GM08714 (cell line): ENCODE measurements around the gene MYH9.

Experiments
- H3K4me3 ChIP-seq: fragments of 200-500 bp; sonication (Bioruptor generic); 2 replicates; pipeline ENCODE4 v1.5.1; 2014; ENCODE audit warnings: mild to moderate bottlenecking, low read length, inconsistent platforms
- ZNF274 ChIP-seq: IDR thresholded peaks from 2 replicates; pipeline ENCODE4 v1.6.1; 2012; ENCODE audit warnings: mild to moderate bottlenecking, low read depth, low read length

Gene MYH9

GRCh38 chr22:36305813-36306212 lies 82.0 kb downstream of the MYH9 start:
- no peak for TF ChIP-seq ZNF274
- H3K4me3 ChIP-seq, result no peak overlapping the region

DNA sequence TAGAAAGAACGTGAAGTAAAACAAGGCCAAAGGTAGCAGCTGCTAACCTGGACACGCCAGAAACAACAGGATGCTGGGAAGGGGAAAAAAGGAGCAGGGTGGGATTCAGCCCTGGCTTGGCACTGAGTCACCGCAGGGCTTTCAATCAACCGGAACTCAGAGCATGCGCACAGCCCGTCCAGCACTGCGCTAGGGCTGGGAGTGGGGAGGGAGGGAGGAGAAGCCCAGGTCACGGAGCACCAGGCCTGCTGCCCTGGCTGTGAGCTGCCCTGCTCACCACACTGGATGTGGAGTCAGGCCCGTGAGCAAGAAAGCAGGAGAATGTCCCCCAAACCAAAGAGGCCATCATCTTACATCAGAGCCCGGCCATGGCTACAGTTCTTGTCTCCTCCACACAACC lies 83.3 kb downstream of the MYH9 start:
- no peak overlapping the region for H3K4me3 ChIP-seq
- TF ChIP-seq ZNF274, result no peak

- no peak for TF ChIP-seq ZNF274
These were observed 83.9 kb downstream of the MYH9 start for GRCh38 chr22:36303874-36304273.

DNA sequence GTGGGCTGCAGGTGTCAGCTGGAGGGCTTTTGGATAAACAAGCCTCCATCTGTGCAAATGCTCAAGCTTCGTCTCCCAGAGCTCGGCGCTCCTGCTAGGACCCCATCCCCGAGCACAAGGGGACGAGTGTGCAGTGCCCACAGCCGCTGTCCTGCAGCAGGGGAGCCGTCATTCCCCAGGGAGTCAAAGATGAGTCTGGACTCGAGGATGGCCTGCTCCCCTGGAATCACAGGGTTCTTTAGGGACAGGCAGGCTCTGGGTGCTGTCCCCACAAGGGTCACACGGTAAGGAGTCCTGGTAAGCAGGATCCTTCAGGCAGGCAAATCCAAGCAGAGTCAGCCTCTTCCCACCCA lies 84.7 kb downstream of the MYH9 start:
- TF ChIP-seq ZNF274, result no peak
- no peak overlapping the region for H3K4me3 ChIP-seq

More at GRCh38 chr22:36303874-36304273, 83.9 kb downstream of the MYH9 start:
- H3K4me3 ChIP-seq, result no peak overlapping the region

- no peak overlapping the region for H3K4me3 ChIP-seq
- no peak for TF ChIP-seq ZNF274
These were observed 85.2 kb downstream of the MYH9 start for GRCh38 chr22:36302439-36303114.

DNA sequence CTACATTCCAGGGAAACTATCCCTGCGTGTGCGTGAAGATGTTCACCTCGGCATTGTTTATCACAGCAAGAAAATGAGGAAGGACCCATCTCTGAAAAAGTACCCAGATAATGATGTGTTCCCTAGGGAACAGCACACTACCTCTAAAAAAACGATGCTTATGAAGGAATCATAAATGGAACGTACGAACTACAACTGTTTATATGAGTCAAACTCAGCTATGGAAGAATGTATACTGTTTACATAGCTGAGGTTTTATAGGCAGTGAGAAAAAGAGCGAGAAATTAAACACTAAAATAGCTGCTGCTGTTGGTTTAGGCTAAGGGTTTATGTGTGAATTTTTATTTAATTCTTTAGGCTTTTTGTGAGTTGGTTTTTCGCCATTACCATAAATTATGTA lies 85.9 kb downstream of the MYH9 start:
- H3K4me3 ChIP-seq, result no peak overlapping the region
- TF ChIP-seq ZNF274, result no peak

GRCh38 chr22:36301384-36301828 lies 86.4 kb downstream of the MYH9 start:
- no peak for TF ChIP-seq ZNF274
- H3K4me3 ChIP-seq, result no peak overlapping the region

DNA sequence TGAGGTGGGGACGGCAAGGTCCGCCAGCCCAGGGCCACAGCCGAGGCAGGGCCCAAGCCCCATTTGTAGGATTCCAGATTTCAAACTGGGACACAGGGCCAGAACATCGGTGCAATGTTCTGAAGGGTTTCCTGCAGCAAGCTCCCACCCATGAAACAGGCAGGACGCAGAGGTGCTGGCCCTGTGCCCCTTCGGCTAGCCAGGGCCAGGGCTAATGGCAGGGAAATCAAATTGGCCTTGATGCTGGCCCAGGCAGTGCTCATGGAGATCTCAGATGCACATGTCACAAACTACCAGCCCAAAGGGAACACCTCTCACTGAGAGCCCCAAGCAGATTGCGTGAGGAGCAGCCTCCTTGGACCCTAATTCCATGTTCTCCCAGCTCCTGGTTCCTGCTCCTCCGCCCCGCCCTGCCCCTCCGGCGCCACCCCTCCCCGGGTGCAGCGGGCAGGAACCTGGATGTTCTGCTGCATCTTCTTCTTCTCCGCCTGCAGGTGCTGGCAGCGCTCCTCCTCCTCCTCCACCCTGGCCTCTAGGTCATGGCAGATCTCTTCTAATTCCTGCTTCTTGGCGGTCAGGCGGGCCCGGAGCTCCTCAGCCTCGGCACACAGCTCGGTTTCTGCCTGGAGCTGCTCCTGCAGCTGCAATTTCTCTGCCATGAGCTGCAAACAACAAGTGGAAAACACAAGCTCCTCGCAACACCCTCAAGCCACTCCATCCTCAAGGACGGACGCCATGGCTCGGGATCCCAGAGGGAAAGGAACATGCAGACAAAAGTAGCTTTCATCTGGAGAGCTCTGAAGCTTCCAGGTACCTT lies 87.2 kb downstream of the MYH9 start:
- TF ChIP-seq ZNF274, result no peak
- no peak overlapping the region for H3K4me3 ChIP-seq

- H3K4me3 ChIP-seq, result no peak overlapping the region
- TF ChIP-seq ZNF274, result no peak
These were observed 87.9 kb downstream of the MYH9 start for GRCh38 chr22:36299911-36300310.

- TF ChIP-seq ZNF274, result no peak
- no peak overlapping the region for H3K4me3 ChIP-seq
These were observed 88.5 kb downstream of the MYH9 start for GRCh38 chr22:36299295-36299694.

DNA sequence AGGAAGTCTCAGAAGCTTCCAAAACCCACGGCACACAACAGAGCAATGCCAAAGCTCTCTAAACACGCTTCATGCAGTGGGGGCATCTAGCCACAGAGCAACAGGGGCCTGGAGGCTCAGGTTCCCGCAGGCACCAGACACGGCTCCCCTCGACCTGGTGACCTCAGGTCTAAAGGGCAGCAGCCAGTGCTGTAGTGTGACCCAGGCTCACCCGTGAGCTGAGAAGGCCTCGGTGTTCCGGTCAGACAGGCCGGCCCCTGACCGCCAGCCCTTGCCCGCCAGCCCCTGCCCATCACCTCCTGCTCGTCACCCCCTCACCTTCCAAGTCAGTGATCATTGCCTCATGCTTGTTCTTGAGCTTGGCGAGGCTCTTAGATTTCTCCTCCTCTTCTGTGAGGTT lies 89.2 kb downstream of the MYH9 start:
- no peak overlapping the region for H3K4me3 ChIP-seq
- no peak for TF ChIP-seq ZNF274

DNA sequence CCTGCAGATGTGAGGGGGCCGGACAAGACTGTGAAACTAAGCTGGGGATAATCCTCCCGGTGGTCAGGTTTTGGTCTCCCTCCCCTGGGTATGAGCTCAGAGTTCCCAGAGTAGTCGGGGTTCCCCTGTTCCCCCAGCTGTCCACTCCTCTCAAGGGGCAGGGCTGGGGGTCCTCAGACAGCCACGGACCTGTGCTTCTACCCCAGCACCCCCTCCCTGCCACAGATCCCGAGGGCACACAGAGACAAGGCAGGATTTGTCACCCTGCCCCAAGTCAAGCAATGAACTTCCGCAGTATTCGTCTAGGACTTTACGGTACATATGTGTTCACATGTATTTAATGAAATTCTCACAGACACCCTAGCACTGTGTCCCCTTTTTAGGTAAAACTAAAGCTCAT lies 89.6 kb downstream of the MYH9 start:
- no peak for TF ChIP-seq ZNF274
- no peak overlapping the region for H3K4me3 ChIP-seq

- no peak for TF ChIP-seq ZNF274
These were observed 90.2 kb downstream of the MYH9 start for GRCh38 chr22:36297568-36297967.

GRCh38 chr22:36296690-36297089 lies 91.1 kb downstream of the MYH9 start:
- TF ChIP-seq ZNF274, result no peak
- H3K4me3 ChIP-seq, result no peak overlapping the region

More at GRCh38 chr22:36297568-36297967, 90.2 kb downstream of the MYH9 start:
- no peak overlapping the region for H3K4me3 ChIP-seq

DNA sequence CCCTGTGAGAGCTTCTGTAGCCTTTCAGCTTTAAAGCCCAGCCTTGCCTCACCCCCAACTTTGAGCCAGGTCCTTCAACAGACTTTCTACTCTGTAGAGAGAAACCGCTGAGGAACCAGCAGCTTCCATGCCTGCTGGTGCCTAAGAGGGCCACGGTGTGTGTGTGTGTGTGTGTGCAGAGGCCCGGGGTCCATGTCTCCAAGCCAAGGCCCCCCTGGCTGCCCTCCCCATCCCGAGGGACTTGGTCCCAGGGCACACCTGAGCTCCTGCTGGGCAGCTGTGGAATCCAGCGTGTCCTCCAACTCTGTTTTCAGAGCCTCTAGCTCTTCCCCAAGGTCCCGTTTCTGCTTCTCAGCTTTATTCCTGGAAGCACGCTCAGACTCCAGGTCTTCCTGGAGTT lies 92.5 kb downstream of the MYH9 start:
- no peak overlapping the region for H3K4me3 ChIP-seq
- TF ChIP-seq ZNF274, result no peak
